ENCODE data around the gene LRIG1.

Gene LRIG1

GRCh38 chr3:66500576-66501482 lies at the start of gene LRIG1:
Gene LRIG1, minus strand, starts transcription at chr3:66501022. Its CDS starts 615 bp downstream, at chr3:66500407.
- peak; percentile 97 to 98 for DNase-seq (ENCODE audit: low read depth in 1 of 2, low spot score in 1 of 2)

DNA sequence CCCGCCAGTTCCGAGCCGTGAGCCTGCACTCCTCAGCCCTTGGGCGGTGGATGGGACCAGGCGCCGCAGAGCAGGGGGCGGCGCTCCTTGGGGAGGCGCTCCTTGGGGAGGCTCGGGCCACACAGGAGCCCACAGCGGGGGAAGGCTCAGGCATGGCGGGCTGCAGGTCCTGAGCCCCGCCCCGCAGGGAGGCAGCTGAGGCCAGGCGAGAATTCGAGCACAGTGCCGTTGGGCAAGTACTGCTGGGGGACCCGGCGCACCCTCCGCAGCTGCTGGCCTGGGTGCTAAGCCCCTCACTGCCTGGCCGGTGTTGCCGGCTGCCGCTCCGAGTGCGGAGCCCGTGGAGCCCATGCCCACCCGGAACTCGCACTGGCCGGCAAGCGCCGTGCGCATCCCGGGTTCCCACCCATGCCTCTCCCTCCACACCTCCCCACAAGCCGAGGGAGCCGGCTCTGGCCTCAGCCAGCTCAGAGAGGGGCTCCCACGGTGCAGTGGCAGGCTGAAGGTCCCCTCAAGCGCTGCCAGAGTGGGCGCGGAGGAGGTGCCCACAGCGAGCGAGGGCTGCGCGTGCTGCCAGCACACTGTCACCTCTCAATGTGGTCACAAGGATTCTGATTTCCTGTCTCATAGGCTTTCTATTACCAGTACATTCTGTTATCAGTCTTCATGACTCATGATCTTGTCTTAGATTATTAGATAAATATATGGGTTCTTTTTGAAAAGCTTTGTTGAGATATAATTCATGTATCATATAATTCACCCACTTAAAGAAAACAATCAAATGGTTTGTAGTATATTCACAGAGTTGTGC lies 44.0 kb upstream of the LRIG1 start:
- DNase-seq (ENCODE audit: low read depth in 1 of 2, low spot score in 1 of 2), result no peak

GRCh38 chr3:66542153-66542552 lies 41.3 kb upstream of the LRIG1 start:
- no peak for DNase-seq (ENCODE audit: low read depth in 1 of 2, low spot score in 1 of 2)

- no peak for DNase-seq (ENCODE audit: low read depth in 1 of 2, low spot score in 1 of 2)
Measured at GRCh38 chr3:66539466-66539989, 38.7 kb upstream of the LRIG1 start.

DNA sequence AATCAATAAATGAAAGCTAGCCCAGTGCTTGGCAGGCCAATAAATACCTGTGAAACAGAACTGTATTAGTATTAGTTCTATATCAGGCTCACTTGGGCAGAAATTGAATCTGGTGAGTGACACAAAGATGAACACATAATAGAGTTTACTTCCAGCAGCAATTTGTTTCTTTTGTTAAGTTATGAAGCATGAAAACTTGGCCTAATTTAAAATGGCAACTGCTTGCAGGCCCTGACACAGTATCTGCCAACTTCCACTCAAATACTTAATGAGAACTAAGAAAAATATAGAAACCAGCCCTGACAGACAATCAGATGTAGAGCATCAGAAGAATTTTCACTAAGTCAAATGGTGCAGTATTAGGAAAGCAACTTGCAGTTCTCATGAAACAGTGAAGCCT lies 37.6 kb upstream of the LRIG1 start:
- DNase-seq (ENCODE audit: low read depth in 1 of 2, low spot score in 1 of 2), result no peak

DNA sequence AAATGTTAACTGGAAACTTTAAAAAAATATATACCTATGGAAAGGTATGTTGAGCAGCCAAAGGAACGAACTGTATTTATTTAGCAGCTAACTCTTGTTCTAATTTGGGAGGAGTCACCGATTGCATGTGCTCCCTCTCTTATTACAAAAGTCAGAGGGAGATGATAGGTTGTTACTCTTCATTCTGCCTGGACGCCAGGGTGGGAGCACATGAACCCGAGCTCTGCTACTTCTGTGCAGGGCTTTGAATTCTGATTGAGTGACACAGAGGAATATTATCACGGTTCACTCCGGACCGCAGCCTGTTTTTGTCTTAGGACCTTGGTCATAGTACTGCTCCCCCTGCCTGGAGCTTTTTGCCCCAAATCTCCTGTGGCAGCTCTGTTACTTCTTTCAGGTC lies 36.9 kb upstream of the LRIG1 start:
- no peak for DNase-seq (ENCODE audit: low read depth in 1 of 2, low spot score in 1 of 2)

DNA sequence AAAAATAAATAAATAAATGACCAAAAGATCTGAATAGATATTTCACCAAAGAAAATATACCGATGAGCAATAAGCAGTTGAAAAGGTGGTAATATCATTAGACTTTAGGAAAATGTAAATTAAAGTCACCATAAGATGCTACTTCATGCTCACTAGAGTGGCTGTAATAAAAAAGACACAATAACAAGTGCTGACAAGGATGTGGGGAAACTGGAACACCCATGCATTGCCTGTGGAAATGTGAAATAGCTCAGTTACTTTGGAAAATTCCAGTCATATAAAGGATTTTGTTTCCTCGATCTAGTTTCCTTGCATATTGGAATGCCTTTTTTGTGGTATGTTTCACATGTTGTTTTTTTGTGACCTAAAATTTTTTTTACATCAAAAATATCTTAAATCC lies 36.0 kb upstream of the LRIG1 start:
- DNase-seq (ENCODE audit: low read depth in 1 of 2, low spot score in 1 of 2), result no peak

DNA sequence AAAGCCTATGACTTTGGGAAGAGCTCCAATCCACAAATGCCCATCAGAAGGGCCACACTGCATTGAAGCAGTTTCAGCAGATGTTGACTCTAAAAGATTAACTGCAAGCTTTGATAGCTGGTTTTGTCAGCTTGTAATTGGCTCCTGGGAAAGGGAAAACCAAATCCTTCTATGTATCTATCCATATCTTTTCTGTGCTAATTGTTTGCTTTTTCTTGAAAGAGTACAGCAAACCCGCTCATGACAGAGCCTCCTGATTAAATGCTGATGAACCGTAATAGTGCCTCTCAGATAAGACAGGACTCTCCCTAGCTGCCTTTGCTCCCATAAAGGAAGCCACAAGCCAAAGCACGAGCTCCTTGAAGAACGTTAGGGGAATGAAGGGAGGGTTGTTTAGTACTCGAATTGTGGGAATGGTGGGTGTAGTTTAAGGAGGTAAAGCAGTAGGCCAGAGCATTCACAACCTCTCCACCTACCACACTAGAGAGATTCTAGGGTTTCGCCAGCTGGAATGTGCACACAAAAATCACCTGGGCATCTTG lies 33.6 kb upstream of the LRIG1 start:
- no peak for DNase-seq (ENCODE audit: low read depth in 1 of 2, low spot score in 1 of 2)

DNA sequence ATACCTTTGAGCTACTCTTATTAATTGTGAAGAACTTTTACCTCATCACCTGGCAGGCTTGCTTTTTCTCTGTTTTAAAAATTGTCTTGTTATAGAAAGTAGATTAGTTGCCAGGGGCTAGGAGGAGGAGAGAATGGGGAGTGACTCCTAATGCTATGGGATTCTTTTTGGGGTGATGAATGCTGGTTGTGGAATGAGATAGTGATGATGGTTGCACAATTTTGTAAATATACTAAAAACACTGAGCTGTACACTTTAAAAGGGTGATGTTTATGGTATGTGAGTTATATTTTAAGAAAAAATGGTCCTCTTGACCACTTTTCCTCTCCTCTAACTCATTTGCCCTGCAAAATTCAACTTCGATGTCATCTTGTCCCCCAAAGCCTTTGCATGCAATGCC lies 31.8 kb upstream of the LRIG1 start:
- no peak for DNase-seq (ENCODE audit: low read depth in 1 of 2, low spot score in 1 of 2)

DNA sequence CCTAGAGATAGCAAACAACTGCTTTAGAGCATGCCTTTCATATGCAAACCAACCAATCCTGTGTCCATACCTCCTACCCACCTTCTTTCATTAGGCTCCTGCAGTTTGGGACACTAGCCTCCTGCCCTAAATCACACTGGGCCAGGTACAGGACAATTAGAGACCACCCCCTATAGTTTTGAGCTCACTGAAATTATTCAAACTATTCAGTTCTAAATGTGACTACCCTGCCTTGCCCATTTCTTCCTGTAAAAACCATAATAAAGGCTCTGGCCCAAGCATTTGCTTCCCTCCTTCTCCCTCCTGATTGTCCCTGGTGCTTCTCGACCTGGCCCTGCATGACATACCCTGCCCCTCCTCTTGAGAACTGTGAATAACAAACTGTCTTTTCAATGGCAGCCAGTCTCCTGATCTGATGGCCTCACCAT lies 31.4 kb upstream of the LRIG1 start:
- DNase-seq (ENCODE audit: low read depth in 1 of 2, low spot score in 1 of 2), result no peak

- DNase-seq (ENCODE audit: low read depth in 1 of 2, low spot score in 1 of 2), result no peak
Measured at GRCh38 chr3:66531256-66531655, 30.4 kb upstream of the LRIG1 start.

GRCh38 chr3:66527246-66527645 lies 26.4 kb upstream of the LRIG1 start:
- DNase-seq (ENCODE audit: low read depth in 1 of 2, low spot score in 1 of 2), result no peak

DNA sequence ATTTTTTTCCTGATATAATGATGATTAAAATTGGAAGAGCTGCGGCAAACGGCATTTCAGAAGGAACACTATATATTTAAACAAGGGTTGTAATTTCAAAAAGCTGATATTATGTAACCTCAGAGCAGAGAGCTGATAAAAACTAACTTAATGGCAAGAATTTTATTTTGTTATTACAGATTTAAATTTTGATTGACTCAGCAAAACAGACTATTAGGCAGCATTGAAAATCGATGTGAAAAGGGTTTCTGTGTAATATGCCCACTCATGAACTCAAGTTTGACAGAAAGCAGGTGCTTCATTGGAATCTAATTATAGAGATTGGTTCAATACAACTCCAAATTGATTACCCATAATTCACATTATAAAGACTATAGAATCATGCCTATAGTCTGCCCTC lies 24.9 kb upstream of the LRIG1 start:
- DNase-seq (ENCODE audit: low read depth in 1 of 2, low spot score in 1 of 2), result no peak

DNA sequence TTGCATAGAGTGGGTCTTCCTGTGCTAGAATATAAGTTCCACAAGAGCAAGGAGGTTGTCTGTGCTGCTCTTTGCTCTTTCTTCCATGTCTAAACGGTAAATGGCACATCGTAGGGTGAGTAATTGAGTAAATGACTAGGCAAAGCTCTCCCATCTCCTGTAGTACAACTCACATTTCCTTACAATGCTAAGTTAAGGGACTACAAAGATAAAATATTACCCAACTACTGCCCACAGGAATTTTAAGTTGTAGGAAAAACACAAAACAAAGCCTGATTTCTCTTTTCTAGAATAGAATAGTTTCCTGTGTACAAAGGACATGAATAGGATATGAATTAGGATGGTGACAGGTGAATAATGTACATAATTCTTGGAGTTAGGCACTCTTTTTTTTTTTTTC lies 19.9 kb upstream of the LRIG1 start:
- no peak for DNase-seq (ENCODE audit: low read depth in 1 of 2, low spot score in 1 of 2)

DNA sequence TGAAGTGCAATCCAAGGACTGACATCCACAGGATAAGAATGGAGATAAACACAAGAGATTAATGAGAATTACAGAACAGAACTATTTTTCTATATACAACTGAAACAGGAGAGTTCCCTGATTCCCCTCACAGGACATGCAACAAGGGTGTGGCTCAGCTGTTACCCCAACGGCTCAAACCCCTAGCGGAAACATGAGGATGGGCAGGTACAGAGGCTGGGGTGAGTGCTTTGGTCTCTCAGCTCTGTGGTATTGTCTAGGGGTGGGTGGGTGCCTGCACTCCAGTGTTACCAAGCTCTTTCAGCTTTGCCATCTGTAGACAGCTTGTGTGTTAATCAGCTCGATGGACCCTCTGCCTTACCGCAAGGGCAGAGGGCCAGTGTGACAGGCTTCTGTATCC lies 17.8 kb upstream of the LRIG1 start:
- no peak for DNase-seq (ENCODE audit: low read depth in 1 of 2, low spot score in 1 of 2)

DNA sequence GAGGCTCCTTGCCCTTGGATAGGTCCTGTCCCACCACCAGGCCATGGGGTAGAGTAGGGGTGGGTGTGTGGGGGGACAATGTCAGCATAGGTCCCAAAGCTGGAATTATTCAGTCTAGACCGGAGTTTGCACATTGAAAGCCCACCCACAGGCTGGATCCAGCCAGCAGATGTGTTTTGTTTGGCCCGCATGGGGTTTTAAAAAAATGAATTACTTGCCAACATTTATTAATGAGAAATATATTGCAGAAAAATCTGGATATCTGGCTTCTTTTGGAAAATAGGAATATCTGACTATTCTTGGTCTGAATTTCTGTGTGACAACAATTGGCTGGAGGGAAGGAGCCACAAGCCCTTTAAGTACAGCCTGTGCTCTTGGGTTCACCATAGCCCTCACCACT lies 17.3 kb upstream of the LRIG1 start:
- DNase-seq (ENCODE audit: low read depth in 1 of 2, low spot score in 1 of 2), result no peak

GRCh38 chr3:66517241-66517640 lies 16.4 kb upstream of the LRIG1 start:
- no peak for DNase-seq (ENCODE audit: low read depth in 1 of 2, low spot score in 1 of 2)

- no peak for DNase-seq (ENCODE audit: low read depth in 1 of 2, low spot score in 1 of 2)
Measured at GRCh38 chr3:66508461-66508860, 7.6 kb upstream of the LRIG1 start.

GRCh38 chr3:66507423-66508260 lies 6.8 kb upstream of the LRIG1 start:
- no peak for DNase-seq (ENCODE audit: low read depth in 1 of 2, low spot score in 1 of 2)

DNA sequence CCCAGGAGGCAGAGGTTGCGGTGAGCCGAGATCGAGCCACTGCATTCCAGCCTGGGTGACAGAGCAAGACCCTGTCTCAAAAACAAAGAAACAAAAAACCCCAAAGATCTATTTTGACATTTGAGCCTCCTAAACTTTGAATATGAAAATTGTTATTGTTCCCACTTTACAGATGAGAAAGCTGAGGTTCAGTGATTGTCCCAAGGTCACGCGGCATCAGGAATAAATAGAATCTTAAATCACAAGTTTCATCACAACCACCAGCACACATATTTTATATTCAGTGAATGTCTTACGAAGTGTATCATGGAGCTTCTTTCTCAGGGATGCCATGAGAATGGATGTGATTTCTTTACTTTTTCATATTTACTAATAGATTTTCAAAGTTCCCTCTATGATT lies 5.3 kb upstream of the LRIG1 start:
- no peak for DNase-seq (ENCODE audit: low read depth in 1 of 2, low spot score in 1 of 2)

All from stimulated activated CD4-positive, alpha-beta T cell treated with anti-CD3 and anti-CD28 coated beads, Interleukin-15, amount 100 ng/mL, for 1 hour (primary cell).